OCI-M2 (cell line): ENCODE measurements around the gene EMILIN3.

Experiments
- DNase-seq: peaks from one replicate; lab custom pipeline; 2025; ENCODE audit not compliant: unreplicated experiment; lab: John Stamatoyannopoulos, UW

Gene EMILIN3

GRCh38 chr20:41347523-41348429 lies 18.8 kb downstream of the EMILIN3 start:
- DNase-seq: no peak

DNA sequence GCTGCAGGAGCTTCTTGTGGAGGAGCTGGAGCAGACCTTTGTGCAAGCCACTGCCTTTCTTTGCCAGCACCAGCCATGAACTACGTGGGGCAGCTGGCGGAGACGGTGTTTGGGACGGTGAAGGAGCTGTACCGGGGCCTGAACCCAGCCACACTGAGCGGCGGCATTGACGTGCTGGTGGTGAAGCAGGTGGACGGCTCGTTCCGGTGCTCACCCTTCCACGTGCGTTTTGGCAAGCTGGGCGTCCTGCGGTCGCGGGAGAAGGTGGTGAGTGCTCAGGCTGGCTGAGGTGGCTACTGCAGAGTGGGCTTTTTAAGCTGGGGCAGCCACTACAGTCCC lies 20.9 kb downstream of the EMILIN3 start:
- no peak for DNase-seq

GRCh38 chr20:41344938-41345728 lies 21.5 kb downstream of the EMILIN3 start:
- DNase-seq: no peak

- DNase-seq: no peak
Measured at GRCh38 chr20:41344477-41344876, 22.1 kb downstream of the EMILIN3 start.

- no peak for DNase-seq
Measured at GRCh38 chr20:41342474-41343464, 23.8 kb downstream of the EMILIN3 start.

DNA sequence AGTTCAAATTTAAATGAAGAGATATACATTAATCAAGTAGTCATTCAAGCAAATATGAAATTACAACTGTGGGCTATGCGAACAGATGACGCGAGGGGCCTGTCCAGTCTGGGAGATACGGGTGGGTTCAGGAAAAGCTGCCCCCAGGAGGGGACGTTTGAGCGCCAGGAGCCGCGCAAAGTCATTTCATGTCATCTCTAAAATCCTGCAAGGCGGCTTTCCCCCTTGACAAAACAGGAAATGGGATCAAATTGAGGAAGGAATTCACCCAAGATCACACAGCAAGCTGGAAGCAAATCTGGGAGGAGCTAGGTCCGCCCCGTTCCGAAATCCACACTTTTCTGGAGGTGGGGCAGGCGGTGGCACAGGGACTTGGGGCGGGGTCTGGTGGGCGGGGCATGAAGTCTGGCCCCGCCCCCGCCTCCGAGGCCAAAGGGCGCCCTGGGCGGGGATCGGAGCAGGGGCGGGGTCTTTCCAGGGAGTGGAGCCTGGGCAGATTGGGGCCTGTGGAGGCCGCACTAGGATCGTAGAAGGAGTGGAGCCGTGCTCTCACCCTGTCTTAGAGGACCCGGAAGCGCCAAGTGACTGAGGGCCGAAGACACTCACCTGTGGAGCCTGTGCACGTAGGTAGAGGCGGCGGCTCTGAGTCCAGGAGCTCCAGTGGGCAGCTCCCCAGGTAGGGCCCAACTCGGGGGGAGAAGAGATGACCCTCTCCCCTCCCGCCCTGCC lies 26.1 kb downstream of the EMILIN3 start, which contains the start of gene LPIN3:
LPIN3 (plus strand) TSS at position 495 of the 729 bp plus-strand sequence. CDS start 4,983 bp downstream, outside the sequence.
- DNase-seq: no peak

DNA sequence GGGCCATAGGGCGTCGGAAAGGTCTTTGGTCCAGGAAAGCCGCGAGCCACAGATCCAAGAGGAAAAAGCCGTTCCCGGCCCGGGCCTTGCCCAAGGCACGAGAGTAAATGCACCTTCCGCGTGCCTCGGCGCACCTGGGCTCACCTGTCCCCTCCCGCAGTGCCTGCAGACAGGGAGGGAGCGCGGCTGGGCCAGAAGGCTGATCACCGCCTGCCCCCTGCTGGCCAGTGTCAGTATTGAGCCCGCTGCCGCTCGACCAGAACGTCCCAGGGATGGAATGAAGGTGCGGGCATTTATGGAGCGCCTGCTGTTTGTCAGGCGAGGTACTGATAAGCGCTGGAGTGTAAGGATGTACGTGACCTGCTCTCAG lies 26.7 kb downstream of the EMILIN3 start:
- DNase-seq: peak; percentile 50

- no peak for DNase-seq
Measured at GRCh38 chr20:41336711-41337492, 29.7 kb downstream of the EMILIN3 start.

DNA sequence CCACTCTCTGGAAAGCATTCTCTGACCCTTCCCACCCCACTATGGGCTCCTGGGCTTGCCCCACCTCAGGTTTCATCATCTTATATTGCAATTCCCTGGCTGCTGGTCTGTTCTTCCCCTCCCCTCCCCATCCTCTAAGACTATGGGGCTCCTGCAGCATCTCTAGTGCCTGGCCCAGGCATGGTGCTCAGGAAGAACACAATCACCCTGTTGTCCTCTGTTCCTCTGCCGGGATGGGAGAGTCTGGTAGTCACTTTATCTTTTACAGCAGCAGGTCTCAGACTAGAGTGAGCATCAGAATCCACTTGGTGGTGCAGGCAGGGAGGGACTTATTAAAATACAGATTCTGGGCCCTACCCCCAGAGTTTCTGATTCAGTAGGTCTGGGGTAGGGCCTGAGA lies 31.0 kb downstream of the EMILIN3 start:
- DNase-seq: no peak

- DNase-seq: no peak
Measured at GRCh38 chr20:41334443-41335421, 31.9 kb downstream of the EMILIN3 start.

- DNase-seq: no peak
Measured at GRCh38 chr20:41334036-41334435, 32.6 kb downstream of the EMILIN3 start.

- no peak for DNase-seq
Measured at GRCh38 chr20:41331731-41332130, 34.9 kb downstream of the EMILIN3 start.

DNA sequence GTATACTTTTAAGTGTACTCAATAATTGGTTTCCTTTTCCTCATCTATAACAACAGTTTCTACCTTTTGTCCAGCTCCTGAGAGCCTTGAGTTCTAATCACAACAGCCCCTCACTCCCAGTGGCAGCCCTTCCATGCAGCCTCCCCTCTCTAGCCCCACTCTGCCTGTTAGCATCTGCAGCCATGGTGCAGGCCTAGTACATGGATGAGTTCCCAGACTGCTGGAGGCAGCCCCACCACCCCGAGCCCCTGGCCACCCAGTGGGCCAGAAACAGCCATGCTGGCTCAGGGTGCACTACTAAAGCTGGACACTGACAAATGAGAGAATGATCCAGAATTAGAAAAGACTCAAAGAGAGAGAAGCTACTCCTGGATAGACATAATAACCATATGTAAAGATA lies 35.7 kb downstream of the EMILIN3 start:
- no peak for DNase-seq

DNA sequence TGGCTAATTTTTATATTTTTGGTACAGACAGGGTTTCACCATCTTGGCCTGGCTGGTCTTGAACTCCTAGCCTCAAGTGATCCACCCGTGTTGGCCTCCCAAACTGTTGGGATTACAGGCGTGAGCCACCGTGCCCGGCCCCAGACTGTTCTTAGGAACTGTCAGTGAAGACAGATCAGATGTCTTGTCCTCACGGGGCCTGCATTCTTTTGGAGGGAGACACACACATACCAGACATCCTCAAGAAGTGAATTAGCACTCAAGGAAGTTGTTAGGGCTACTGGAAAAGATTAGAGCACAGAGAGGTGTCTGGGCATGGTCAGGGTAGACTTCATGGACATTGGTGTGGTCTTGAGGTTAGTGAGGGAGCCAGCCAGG lies 36.3 kb downstream of the EMILIN3 start:
- no peak for DNase-seq

- DNase-seq: no peak
Measured at GRCh38 chr20:41329435-41330342, 36.9 kb downstream of the EMILIN3 start.

GRCh38 chr20:41327178-41327577 lies 39.4 kb downstream of the EMILIN3 start:
- DNase-seq: no peak

DNA sequence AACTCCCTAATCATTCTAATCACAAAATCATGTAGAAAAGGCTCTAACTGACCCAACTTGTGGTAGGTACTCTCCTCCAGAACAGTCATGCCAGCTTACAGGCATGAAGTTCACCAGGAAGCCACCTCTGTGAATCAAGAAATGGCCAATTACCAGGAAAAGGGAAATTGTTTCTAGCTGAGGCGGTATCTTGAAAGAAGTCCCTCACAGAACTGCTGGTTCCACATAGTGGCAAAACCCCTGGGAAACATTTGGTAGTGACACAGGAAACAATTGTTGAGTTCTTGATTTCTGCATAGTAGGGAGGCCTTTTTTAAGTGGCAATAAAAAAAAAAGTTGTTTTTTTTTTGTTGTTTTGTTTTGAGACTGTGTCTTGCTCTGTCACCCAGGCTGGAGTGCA lies 45.6 kb downstream of the EMILIN3 start:
- no peak for DNase-seq
